Endodermal cell (in vitro differentiated cells): ENCODE results near the gene IMPDH1. TPM values are rescaled to one million over a fixed set of nuclear protein-coding genes. Genes with fewer than 3 reads are reported as not detected.
A peak's percentile ranks its signal among the peaks of the same experiment; 100 is the strongest.

ENCODE experiments used
- DNase-seq: peaks from one replicate; pipeline ENCODE4 v3.0.0-alpha.2; 2017
- H3K27ac ChIP-seq: 2 replicates; pipeline ENCODE4 v1.5.1; 2013; ENCODE audit warnings: mild to moderate bottlenecking, low read depth, low read length, moderate library complexity
- H3K27me3 ChIP-seq: 2 replicates; pipeline ENCODE4 v1.6.1; 2013; ENCODE audit warnings: mild to moderate bottlenecking, low read length, moderate library complexity; ENCODE audit not compliant: insufficient read depth, control insufficient read depth, poor library complexity, severe bottlenecking
- H3K36me3 ChIP-seq: 2 replicates; pipeline ENCODE4 v1.7.0; 2013; ENCODE audit warnings: mild to moderate bottlenecking, low read length, moderate library complexity; ENCODE audit not compliant: control insufficient read depth, insufficient read depth
- H3K4me1 ChIP-seq: one replicate; pipeline ENCODE4 v1.7.0; 2013; ENCODE audit warnings: low read length; ENCODE audit not compliant: control insufficient read depth, insufficient read depth
- H3K4me3 ChIP-seq: 2 replicates; pipeline ENCODE4 v1.5.1; 2013; ENCODE audit warnings: mild to moderate bottlenecking, low read length, moderate library complexity
- H3K9ac ChIP-seq: 2 replicates; pipeline ENCODE4 v1.6.1; 2013; ENCODE audit warnings: mild to moderate bottlenecking, low read length, moderate library complexity; ENCODE audit not compliant: poor library complexity, severe bottlenecking; ENCODE audit errors: extremely low read depth
- H3K9me3 ChIP-seq: 2 replicates; pipeline ENCODE4 v1.6.1; 2013; ENCODE audit warnings: mild to moderate bottlenecking, low read length, moderate library complexity; ENCODE audit not compliant: control insufficient read depth
- H3K27ac Mint-ChIP-seq: 2 replicates; pipeline ENCODE4 v1.8.0; 2020; ENCODE audit warnings: mixed read lengths
- H3K27me3 Mint-ChIP-seq: 2 replicates; pipeline ENCODE4 v1.8.0; 2021; ENCODE audit warnings: mild to moderate bottlenecking, mixed read lengths; ENCODE audit not compliant: insufficient read depth
- H3K36me3 Mint-ChIP-seq: 2 replicates; pipeline ENCODE4 v1.8.0; 2020; ENCODE audit warnings: low read depth, mixed read lengths
- H3K4me1 Mint-ChIP-seq: 2 replicates; pipeline ENCODE4 v1.8.0; 2020; ENCODE audit warnings: mixed read lengths
- H3K4me3 Mint-ChIP-seq: 2 replicates; pipeline ENCODE4 v1.8.0; 2020; ENCODE audit warnings: mild to moderate bottlenecking, moderate library complexity, mixed read lengths
- H3K9me3 Mint-ChIP-seq: 2 replicates; pipeline ENCODE4 v1.8.0; 2020; ENCODE audit warnings: mild to moderate bottlenecking, mixed read lengths
- WGBS, 2 experiments: methylation state at CpG; one replicate each; pipeline versions ENCODE4 v1.1.5 to v1.1.7; 2013; ENCODE audit warnings: missing lambda C conversion rate in 2 of 2, mixed read lengths in 1 of 2; ENCODE audit not compliant: insufficient coverage in 1 of 2, insufficient read length in 1 of 2; 5-methylcytosine and 5-hydroxymethylcytosine counted together
- total RNA-seq, 2 donors: library from RNA; stranded (reverse); fragmentation: NEBNext Ultra II Directional in 1 of 2; extraction: Animal tissue kit (Norgen Biotek cat#: 25700) in 1 of 2; gene quantifications; 2 replicates in 1 of 2; 3 replicates in 1 of 2; pipeline ENCODE4 v1.2.1, GENCODE V29; 2021
- TF ChIP-seq, protein P1 (sequence below): fragments of 200-600 bp; sonication (generic); conservative IDR thresholded peaks from 2 replicates; pipeline ENCODE4 v1.5.0; 2021; ENCODE audit warnings: antibody characterized with exemption, mild to moderate bottlenecking

IMPDH1 gene
- total RNA-seq, 2 donors from 2014 or later: 13.4 to 16.5 TPM

- Mint-ChIP-seq H3K27me3 (peaks cover 80% of the 10 kb centered on the region), H3K27ac (no peak overlapping the region), H3K9me3 (peaks cover 9% of the 10 kb centered on the region), H3K4me1 (peaks cover 2% of the 10 kb centered on the region), H3K36me3 (no peaks in the 10 kb centered on the region), H3K4me3 (no peak overlapping the region)
- TF ChIP-seq, protein P1, sequence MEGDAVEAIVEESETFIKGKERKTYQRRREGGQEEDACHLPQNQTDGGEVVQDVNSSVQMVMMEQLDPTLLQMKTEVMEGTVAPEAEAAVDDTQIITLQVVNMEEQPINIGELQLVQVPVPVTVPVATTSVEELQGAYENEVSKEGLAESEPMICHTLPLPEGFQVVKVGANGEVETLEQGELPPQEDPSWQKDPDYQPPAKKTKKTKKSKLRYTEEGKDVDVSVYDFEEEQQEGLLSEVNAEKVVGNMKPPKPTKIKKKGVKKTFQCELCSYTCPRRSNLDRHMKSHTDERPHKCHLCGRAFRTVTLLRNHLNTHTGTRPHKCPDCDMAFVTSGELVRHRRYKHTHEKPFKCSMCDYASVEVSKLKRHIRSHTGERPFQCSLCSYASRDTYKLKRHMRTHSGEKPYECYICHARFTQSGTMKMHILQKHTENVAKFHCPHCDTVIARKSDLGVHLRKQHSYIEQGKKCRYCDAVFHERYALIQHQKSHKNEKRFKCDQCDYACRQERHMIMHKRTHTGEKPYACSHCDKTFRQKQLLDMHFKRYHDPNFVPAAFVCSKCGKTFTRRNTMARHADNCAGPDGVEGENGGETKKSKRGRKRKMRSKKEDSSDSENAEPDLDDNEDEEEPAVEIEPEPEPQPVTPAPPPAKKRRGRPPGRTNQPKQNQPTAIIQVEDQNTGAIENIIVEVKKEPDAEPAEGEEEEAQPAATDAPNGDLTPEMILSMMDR: no peak
- H3K9me3 ChIP-seq: no peaks in the 10 kb centered on the region
- no peak overlapping the region for H3K9ac ChIP-seq
- peaks cover 64% of the 10 kb centered on the region for H3K27me3 ChIP-seq
- no peak overlapping the region for H3K27ac ChIP-seq
- DNase-seq: no peak
- H3K36me3 ChIP-seq: no peaks in the 10 kb centered on the region
- no peak overlapping the region for H3K4me3 ChIP-seq
- WGBS, 2 experiments: 78 to 97% methylated on average over 2 to 4 of the region's 4 CpGs
- H3K4me1 ChIP-seq: no peaks in the 10 kb centered on the region
Observed at GRCh38 chr7:128415217-128415785, 5.5 kb upstream of the IMPDH1 start.

GRCh38 chr7:128410451-128410753 lies 620 bp upstream of the IMPDH1 start:
- peaks cover 9% of the 10 kb centered on the region for H3K9me3 Mint-ChIP-seq
- DNase-seq: no peak
- Histone ChIP-seq H3K27ac (no peak overlapping the region), H3K36me3 (no peaks in the 10 kb centered on the region), H3K4me3 (peak overlapping the region; percentile 81), H3K9me3 (no peaks in the 10 kb centered on the region), H3K9ac (peak overlapping the region; percentile 28), H3K4me1 (no peaks in the 10 kb centered on the region), H3K27me3 (peaks cover 84% of the 10 kb centered on the region)
- peaks cover 83% of the 10 kb centered on the region for H3K27me3 Mint-ChIP-seq
- peak overlapping the region; percentile 65 for H3K4me3 Mint-ChIP-seq
- H3K4me1 Mint-ChIP-seq: peaks cover 12% of the 10 kb centered on the region
- TF ChIP-seq, protein P1: no peak
- no peak overlapping the region for H3K27ac Mint-ChIP-seq
- no peaks in the 10 kb centered on the region for H3K36me3 Mint-ChIP-seq
- WGBS, 2 experiments: 14 to 23% methylated on average over 5 to 6 of the region's 6 CpGs

DNA sequence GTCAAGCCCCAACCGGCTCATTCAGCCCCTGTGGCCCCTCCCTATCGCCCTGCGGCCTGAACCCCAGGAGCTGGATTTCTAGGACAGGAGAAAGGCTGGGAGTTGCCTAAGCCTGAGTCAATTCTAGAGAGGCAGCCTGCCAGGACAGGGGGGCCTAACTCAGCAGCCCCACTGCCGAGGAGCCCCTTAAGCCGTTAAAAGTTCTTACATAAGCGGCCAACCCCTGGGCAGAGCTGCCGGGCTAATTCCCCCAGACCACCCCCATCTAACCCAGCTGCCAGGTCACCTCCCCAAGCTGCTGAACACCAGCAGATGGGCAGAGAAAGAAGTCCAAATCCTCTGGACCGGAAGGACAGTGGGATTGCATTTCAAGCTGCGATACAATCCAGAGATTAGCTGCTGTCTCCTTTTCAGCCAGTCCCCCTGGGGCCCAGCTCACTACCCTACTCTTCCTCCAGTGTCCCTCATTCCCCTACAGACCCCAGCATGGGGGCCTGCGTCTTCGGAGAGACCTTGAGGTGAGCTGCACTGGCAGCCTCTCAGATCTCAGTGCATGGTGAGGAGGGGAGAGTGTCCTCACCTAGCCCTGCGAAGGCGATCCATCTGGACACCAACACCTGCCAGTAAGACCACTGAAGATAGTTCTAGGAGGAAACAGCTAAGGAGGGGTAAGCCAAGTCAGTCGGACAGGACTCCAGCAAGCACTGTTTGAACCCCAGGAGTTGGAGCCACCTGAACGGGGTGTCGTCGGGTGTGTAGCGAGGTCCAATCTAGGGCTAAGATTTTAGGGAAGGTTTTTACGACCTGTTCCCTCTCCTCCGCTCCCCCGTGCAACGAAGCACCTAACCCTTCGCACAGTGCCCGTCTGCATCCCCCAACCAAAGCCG lies 830 bp downstream of the IMPDH1 start:
- Mint-ChIP-seq H3K27ac (no peak overlapping the region), H3K4me1 (peaks cover 17% of the 10 kb centered on the region), H3K9me3 (peaks cover 9% of the 10 kb centered on the region), H3K36me3 (no peaks in the 10 kb centered on the region), H3K27me3 (peaks cover 83% of the 10 kb centered on the region), H3K4me3 (peak overlapping the region; percentile 65)
- Histone ChIP-seq H3K27me3 (peaks cover 82% of the 10 kb centered on the region), H3K36me3 (no peaks in the 10 kb centered on the region), H3K9me3 (no peaks in the 10 kb centered on the region), H3K9ac (no peak overlapping the region), H3K4me3 (peak overlapping the region; percentile 81), H3K27ac (no peak overlapping the region), H3K4me1 (peaks cover 11% of the 10 kb centered on the region)
- 19 to 22% methylated on average over 15 to 25 of the region's 25 CpGs for WGBS, 2 experiments
- DNase-seq: peak; percentile 70
- TF ChIP-seq, protein P1: no peak
